Effector memory CD4-positive, alpha-beta T cell (primary cell): ENCODE measurements around the gene RNF181.
A peak's percentile ranks its signal among the peaks of the same experiment; 100 is the strongest.

Source experiments
- DNase-seq, 3 donors: peaks; one replicate each; pipeline ENCODE4 v3.0.0-alpha.2; 2020
- H3K27ac ChIP-seq: 2 replicates; pipeline ENCODE4 v1.7.0; 2013; ENCODE audit warnings: mild to moderate bottlenecking, low read length, moderate library complexity; ENCODE audit not compliant: insufficient read depth, poor library complexity, severe bottlenecking
- H3K27me3 ChIP-seq: replicated peaks from 2 replicates; pipeline ENCODE4 v1.7.0; 2013; ENCODE audit warnings: mild to moderate bottlenecking, low read length; ENCODE audit not compliant: insufficient read depth, control insufficient read depth, poor library complexity, severe bottlenecking
- H3K36me3 ChIP-seq: 2 replicates; pipeline ENCODE4 v1.7.0; 2013; ENCODE audit warnings: mild to moderate bottlenecking, low read length, moderate library complexity; ENCODE audit not compliant: control insufficient read depth, insufficient read depth
- H3K4me1 ChIP-seq: 2 replicates; pipeline ENCODE4 v1.7.0; 2013; ENCODE audit warnings: low read length, mild to moderate bottlenecking; ENCODE audit not compliant: control insufficient read depth, insufficient read depth, poor library complexity, severe bottlenecking
- H3K4me3 ChIP-seq: 2 replicates; pipeline ENCODE4 v1.7.0; 2013; ENCODE audit warnings: low read length, low read depth, mild to moderate bottlenecking; ENCODE audit not compliant: insufficient read depth, poor library complexity, severe bottlenecking
- H3K9me3 ChIP-seq: 2 replicates; pipeline ENCODE4 v1.7.0; 2013; ENCODE audit warnings: mild to moderate bottlenecking, low read length, moderate library complexity; ENCODE audit not compliant: control insufficient read depth

RNF181 gene

DNA sequence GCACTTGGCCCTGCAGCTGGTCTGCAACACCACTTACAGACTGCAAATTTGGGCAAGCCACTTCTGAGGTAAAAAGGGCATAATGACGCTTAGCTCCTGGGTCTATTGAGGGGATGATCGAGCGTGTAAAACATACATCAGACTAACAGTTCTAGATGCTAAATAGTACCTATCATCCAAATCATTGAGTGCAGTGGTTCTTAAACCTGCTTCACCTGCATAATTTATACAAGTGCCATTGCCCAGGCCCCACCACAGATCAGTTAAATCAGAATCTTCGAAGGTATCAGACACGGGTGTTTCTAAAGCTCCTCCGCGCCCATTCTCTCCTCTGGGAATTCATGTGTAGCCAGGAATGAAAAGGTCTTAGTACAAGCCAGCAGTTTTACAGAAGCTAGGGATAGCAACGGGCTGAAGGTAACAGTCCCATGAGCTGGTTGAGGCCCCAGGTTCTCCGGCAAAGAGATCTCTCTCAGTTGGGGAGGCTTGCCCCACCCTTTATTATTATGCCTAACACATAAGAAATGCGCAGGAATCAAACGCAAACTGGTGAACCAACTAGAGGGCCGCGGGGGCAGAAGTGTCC lies 737 bp upstream of the RNF181 start:
- no peak for DNase-seq
- Histone ChIP-seq H3K36me3 (peaks cover 30% of the 10 kb centered on the region), H3K9me3 (no peaks in the 10 kb centered on the region), H3K4me1 (peaks cover 13% of the 10 kb centered on the region), H3K27ac (peak overlapping the region; percentile 90), H3K27me3 (no peaks in the 10 kb centered on the region), H3K4me3 (peak overlapping the region; percentile 76)

- H3K9me3 ChIP-seq: no peaks in the 10 kb centered on the region
- no peaks in the 10 kb centered on the region for H3K27me3 ChIP-seq
- H3K4me3 ChIP-seq: peak overlapping the region; percentile 76
- H3K27ac ChIP-seq: peak overlapping the region; percentile 90
- H3K4me1 ChIP-seq: peaks cover 13% of the 10 kb centered on the region
- DNase-seq: no peak
- H3K36me3 ChIP-seq: peaks cover 30% of the 10 kb centered on the region
Measured at GRCh38 chr2:85596026-85596333, 435 bp downstream of the RNF181 start.

GRCh38 chr2:85596486-85597143 lies 1.1 kb downstream of the RNF181 start:
- Histone ChIP-seq H3K27me3 (no peaks in the 10 kb centered on the region), H3K4me3 (peak overlapping the region; percentile 76), H3K27ac (peak overlapping the region; percentile 90), H3K36me3 (peaks cover 30% of the 10 kb centered on the region), H3K4me1 (peaks cover 13% of the 10 kb centered on the region), H3K9me3 (no peaks in the 10 kb centered on the region)
- no peak for DNase-seq

DNA sequence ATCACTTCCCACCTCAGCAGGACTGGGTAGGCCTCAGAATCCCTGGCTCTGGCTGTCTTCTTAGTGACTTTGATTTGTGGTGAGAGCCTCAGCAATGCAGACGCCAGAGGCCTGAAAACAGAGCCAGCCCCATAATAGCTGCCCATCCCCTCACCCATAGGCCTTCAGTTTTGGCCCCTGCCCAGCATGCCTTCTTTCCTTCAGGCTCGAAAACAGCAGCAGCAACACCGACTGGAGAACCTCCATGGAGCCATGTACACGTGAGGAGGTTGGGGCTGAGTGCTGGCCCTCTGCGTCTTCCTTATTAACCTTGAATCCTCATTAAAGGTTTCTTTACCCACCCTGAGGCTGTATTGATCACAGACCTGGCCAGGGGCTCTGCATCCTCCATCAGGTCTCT lies 1.7 kb downstream of the RNF181 start:
- no peaks in the 10 kb centered on the region for H3K9me3 ChIP-seq
- no peak overlapping the region for H3K27ac ChIP-seq
- peaks cover 30% of the 10 kb centered on the region for H3K36me3 ChIP-seq
- peaks cover 18% of the 10 kb centered on the region for H3K4me1 ChIP-seq
- H3K4me3 ChIP-seq: no peak overlapping the region
- H3K27me3 ChIP-seq: no peaks in the 10 kb centered on the region
- no peak for DNase-seq

DNA sequence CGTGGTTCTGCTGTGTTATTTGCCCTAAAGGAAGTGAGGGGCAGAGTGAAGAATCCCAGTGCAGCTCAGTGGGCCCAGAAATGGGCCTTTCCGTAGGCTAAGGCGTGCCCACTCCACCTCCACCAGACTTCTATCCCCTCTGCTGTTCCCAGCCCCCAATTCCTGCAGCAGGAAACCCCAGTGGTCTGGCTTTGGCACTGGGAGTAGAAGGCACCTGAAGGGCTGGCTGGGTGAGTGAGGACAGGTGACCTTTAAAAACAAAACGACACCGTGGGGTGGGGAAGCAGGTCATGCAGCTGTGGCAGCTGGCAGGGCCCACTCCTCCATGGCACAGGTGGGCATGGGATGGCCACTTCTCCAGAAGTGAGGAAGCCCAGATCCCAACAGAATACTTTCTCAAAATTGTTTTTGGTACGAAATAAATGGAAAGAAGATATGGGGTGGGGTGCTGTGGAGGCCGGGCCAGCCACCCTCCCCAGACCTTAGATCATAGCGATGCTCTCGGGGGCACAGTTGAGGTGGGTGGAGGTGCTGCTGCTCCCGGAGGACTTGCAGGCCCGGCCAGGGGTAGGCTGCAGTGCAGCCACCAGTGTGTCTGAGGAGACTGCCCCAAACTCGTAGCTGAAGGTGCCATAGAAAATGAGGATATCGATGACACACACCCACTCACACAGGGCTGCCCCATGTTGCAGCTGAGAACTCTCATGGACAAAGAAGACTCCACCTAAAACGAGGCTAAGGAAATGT lies 3.2 kb downstream of the RNF181 start:
- H3K36me3 ChIP-seq: peaks cover 30% of the 10 kb centered on the region
- H3K4me3 ChIP-seq: no peak overlapping the region
- no peaks in the 10 kb centered on the region for H3K9me3 ChIP-seq
- no peaks in the 10 kb centered on the region for H3K27me3 ChIP-seq
- H3K27ac ChIP-seq: no peak overlapping the region
- no peak for DNase-seq
- H3K4me1 ChIP-seq: peaks cover 21% of the 10 kb centered on the region

- Histone ChIP-seq H3K9me3 (no peaks in the 10 kb centered on the region), H3K36me3 (peaks cover 30% of the 10 kb centered on the region), H3K27ac (no peak overlapping the region), H3K27me3 (no peaks in the 10 kb centered on the region), H3K4me1 (peaks cover 22% of the 10 kb centered on the region), H3K4me3 (no peak overlapping the region)
- DNase-seq: no peak
Measured at GRCh38 chr2:85599468-85600234, 4.1 kb downstream of the RNF181 start.

DNA sequence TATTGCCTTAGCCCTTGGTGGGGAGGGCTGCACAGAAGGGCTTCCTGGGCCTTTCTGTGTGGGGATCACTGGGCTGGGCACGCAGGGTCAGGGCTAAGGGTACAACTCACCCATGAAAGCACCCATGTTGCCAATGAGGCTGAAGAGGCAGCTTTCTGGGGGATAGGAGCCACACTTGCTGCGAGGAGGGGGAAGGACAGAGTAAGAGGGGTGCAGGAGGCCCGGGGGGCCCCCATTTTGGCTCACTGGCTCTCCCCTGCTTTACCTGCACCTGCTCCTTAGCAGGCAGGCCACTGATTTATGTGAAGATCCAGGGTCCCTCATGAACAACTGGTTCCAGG lies 4.7 kb downstream of the RNF181 start:
- Histone ChIP-seq H3K4me1 (peaks cover 20% of the 10 kb centered on the region), H3K36me3 (peaks cover 30% of the 10 kb centered on the region), H3K27me3 (no peaks in the 10 kb centered on the region), H3K9me3 (no peaks in the 10 kb centered on the region), H3K27ac (no peak overlapping the region), H3K4me3 (no peak overlapping the region)
- DNase-seq: no peak

DNA sequence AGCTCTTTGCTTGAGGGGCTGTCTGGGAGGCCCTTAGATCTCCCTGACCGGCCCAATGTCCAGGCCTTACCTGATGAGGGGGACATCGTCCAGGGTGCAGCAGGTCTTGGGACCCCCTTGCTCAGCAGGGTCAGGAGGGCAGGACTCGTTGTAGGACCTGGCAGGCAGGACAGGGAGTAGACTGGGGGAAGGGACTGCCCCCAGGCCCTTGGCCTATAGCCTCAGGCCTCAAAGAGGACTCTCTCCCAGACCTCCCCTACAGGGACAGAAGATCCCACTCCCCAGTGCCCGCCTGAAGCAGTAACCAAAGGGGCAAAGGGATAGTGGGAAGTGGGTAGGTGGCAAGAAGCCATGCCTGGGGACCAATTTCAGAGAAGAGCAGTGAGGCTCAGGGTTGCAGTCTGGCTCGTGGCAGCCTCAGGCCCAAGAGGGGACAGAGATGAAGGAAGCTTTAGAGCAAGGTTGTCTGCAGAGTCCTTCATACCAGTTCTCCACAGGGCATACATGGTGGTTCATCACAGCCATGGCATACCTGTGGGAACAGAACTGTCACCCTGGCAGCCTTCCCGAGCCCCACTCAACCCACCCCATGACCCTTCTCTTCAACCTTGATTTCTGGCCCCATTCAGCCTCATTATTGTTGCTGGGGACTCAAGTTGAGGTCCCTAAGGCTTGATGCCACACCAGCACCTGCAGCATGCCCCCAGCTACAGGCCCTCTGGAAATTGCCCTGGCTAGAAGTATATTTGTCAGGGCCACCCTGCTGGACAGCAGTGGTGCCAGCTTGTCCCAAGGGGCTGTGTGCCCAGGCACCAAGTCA lies 5.6 kb downstream of the RNF181 start:
- H3K36me3 ChIP-seq: peaks cover 30% of the 10 kb centered on the region
- DNase-seq: no peak
- H3K4me1 ChIP-seq: peaks cover 18% of the 10 kb centered on the region
- no peaks in the 10 kb centered on the region for H3K9me3 ChIP-seq
- peak overlapping the region; percentile 70 for H3K27ac ChIP-seq
- H3K4me3 ChIP-seq: peak overlapping the region; percentile 80
- H3K27me3 ChIP-seq: no peaks in the 10 kb centered on the region

DNA sequence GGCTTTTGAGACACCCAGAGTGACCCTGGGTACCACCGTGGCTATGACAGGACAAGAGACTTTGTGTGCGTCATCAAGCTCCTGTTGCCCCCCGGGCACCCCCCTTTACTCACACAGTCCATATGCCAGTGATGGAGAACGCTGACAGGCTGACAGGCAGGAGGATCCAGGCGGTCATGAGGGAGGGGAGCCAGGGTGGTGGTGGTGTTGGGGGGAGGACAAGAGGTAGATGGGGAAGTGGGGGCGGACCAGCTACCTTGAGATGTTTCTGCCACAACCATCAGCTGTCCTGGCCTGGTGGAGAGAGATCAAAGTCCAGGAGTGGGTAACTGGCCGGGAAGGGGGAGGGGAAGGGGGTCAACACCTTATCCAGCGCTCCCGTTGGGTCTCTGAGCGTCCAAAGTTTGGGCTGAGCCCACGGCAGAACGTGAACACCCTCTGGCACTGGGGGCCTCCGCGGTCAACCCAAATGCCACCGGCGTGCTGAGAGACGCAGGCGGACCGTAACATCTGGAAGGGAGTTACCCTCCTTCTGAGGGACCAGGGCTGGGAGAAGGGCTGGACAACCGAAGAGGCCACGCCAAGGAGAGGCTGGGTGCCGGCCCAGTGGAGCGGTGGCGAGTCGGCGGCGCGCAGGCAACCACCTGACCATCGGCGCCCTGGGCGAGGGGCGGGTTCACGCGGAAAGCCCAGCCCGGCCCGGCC lies 6.4 kb downstream of the RNF181 start:
- DNase-seq: no peak

More for the DNA sequence above, 6.4 kb downstream of the RNF181 start:
- Histone ChIP-seq H3K27me3 (no peaks in the 10 kb centered on the region), H3K36me3 (peaks cover 26% of the 10 kb centered on the region), H3K4me3 (peak overlapping the region; percentile 80), H3K27ac (peak overlapping the region; percentile 70), H3K4me1 (peaks cover 13% of the 10 kb centered on the region), H3K9me3 (no peaks in the 10 kb centered on the region)
